Measurements from ENCODE around the gene SFTPA2.
"Not testable (repeated sequence)": the region's sequence is repeated elsewhere in the genome, so short reads cannot be mapped to it uniquely, and the experiment has no call there.

SFTPA2 gene

GRCh38 chr10:79509934-79510508 lies 50.2 kb downstream of the SFTPA2 start:
- not testable (repeated sequence) for DNase-seq

GRCh38 chr10:79509306-79509933 lies 50.8 kb downstream of the SFTPA2 start:
- DNase-seq = not testable (repeated sequence)

DNA sequence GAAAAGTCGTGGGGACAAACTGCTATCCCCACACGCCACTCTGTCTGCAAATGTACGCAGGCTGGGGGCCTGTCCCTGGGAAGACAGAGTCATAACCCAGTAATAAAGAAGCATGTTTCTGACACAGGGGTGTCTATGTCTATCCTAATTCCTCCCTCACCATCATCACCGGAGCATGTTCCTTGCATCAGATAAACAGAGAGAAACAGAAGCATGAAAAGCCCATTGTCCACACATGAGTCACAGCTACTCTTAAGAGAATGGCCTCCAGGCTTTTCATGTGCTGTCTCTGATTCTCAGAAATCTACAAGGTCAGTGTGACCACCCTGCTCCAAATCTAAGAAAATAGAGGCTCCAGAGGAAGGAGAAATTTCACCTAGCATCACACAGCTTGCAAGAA lies 52.0 kb downstream of the SFTPA2 start:
- not testable (repeated sequence) for DNase-seq

GRCh38 chr10:79507440-79508167 lies 52.6 kb downstream of the SFTPA2 start:
- no peak for DNase-seq
